ENCODE results near the gene CPLX3.

DNA sequence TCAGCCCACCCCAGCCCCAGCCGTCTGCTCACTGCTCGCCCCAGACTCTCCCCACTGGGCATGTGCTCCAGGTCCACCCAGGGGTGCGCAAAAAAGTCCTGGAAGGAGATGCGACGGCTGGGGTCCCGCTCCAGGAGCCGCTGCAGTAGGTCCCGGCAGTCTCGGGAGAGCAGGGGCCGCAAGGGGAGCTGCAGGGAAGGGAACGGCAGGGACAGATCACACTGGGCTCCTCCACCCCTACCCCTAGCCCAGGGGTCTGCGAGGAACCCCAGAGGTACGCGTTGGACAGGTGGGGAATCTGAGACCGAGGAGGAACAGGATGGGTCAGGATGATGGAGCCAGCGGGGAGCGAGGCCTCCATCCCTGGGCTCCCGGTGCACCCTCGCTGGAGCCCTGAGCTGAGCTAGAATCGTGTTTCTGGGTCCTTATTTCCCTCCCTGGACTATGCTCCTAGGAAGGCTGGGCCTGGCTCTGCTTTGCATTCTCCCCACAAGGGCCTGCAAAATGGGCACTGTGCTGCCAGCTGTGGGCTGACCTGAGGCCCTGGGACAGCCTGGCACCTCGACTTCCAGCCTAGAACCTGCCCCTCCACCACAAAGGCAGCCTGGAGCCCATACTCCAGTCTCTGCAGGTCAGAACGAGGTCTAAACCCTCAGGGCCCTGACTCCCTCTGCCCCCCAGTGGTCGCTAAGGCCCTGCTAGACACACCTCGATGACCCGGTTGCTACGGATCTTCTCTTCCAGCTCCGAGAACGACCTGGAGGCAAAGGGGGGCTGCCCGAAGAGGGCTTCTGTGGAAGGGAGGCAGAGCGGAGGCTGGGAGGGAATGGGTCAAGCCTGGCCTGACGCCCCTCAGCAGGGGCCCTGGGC is 13.3 kb downstream of the CPLX3 start:
- TF ChIP-seq, protein P1, sequence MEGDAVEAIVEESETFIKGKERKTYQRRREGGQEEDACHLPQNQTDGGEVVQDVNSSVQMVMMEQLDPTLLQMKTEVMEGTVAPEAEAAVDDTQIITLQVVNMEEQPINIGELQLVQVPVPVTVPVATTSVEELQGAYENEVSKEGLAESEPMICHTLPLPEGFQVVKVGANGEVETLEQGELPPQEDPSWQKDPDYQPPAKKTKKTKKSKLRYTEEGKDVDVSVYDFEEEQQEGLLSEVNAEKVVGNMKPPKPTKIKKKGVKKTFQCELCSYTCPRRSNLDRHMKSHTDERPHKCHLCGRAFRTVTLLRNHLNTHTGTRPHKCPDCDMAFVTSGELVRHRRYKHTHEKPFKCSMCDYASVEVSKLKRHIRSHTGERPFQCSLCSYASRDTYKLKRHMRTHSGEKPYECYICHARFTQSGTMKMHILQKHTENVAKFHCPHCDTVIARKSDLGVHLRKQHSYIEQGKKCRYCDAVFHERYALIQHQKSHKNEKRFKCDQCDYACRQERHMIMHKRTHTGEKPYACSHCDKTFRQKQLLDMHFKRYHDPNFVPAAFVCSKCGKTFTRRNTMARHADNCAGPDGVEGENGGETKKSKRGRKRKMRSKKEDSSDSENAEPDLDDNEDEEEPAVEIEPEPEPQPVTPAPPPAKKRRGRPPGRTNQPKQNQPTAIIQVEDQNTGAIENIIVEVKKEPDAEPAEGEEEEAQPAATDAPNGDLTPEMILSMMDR (IDR thresholded peaks at IDR 0.05), result no peak
- TF ChIP-seq POLR2A (IDR thresholded peaks at IDR 0.05), result no peak
